ENCODE results near the gene LIN7A.
"Not testable (repeated sequence)": the region's sequence is repeated elsewhere in the genome, so short reads cannot be mapped to it uniquely, and the experiment has no call there.

The LIN7A gene

DNA sequence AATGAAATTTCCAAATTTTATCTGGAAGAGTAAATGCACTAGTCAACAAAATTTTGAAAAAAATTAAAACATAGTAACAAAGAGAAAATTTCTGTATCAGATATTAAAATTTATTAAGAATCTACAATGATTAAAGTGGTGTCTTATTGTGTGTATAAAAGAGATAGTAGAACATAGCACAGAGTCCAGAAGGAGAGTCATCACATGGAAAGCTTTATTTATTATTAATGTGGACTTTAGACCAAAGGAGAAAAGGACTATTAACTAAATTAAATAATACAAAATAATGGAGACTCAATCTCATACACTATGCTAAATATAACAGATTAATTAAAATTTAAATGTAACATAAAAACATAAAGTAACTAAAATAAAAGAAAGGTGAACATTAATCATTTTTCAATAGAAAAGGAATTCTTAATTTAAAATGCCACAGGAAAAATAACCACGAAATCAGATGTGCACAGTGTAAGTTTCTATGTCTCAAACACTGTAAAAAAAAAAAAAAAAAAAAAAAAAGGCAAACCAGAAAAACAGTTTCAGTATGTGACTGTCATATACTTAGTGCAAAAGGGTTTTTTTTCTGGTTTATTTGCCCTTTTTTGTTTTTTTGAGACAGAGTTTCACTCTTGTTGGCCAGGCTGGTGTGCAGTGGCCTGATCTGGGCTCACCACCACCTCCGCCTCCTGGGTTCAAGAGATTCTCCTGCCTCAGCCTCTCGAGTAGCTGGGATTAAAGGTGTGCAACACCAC lies 125.6 kb downstream of the LIN7A start:
- no peak overlapping the region for H3K4me3 ChIP-seq (ENCODE audit: low read depth, low read length)

DNA sequence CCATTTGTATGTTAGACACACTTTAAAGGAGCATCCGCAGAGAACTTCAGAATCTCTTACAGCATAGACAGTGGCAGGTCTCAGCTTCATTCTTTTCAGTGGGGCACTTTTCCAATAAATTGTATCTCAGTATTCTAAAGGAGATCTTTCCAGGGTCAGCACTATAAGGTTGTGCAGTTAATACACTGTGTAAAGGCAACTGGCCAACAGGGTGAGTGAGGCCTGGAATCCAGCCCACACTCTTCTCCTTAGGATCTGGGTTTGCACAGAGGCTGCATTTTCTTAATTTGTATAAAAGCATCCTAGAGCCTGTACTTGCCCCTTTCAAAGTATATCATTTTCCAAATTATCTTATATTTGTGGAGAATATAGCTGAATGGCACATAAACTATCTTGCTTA lies 126.9 kb downstream of the LIN7A start:
- no peak overlapping the region for H3K4me3 ChIP-seq (ENCODE audit: low read depth, low read length)

DNA sequence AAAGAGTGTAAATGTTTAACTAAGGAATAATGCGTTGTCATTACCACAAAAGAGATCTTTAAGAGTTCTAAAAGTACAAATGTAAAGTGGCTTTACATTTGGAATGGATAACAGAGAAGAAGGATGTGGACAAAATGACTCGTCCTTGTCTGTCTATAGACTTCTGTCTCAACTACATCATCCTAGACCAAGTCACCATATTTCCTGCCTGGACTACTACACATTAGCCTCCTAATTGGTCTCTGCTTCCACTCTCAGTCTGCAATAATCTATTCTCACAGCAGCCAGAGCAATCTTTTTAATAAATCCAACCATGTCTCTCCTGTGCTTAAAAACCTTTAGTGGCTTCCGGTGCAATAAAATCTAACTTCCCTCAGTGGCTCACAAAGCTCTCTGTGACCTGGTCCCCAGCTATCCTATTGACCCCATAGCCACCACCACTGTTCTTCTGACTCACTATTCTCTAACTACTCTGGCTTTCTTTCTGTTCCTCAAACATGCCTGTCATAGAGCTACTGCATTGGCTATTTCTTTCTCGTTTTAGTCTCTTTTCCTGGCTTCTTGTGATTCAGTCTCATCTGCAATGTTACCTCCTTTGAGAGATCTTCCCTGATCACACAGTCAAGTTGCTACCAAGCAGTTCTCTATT lies 130.0 kb downstream of the LIN7A start:
- H3K4me3 ChIP-seq (ENCODE audit: low read depth, low read length): no peak overlapping the region

DNA sequence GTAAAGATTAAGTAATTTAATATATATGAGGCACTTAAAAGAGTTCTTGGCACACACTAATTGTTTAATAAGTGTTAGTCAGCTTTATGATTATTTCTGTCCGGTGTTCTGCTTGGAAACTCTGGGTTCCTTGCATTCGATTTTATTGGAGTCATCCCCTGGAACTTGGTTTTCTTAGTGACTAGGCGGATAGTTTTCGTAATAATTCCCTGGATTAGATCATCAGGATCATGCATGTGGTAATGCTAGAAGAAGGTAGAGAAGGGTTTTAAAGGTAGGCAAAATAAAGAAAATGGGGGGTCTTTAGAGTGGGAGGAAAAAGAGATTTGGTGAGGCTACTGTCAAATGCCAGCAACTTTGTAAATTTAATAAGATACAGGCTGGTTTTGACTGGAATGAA lies 132.6 kb downstream of the LIN7A start:
- H3K4me3 ChIP-seq (ENCODE audit: low read depth, low read length): no peak overlapping the region

DNA sequence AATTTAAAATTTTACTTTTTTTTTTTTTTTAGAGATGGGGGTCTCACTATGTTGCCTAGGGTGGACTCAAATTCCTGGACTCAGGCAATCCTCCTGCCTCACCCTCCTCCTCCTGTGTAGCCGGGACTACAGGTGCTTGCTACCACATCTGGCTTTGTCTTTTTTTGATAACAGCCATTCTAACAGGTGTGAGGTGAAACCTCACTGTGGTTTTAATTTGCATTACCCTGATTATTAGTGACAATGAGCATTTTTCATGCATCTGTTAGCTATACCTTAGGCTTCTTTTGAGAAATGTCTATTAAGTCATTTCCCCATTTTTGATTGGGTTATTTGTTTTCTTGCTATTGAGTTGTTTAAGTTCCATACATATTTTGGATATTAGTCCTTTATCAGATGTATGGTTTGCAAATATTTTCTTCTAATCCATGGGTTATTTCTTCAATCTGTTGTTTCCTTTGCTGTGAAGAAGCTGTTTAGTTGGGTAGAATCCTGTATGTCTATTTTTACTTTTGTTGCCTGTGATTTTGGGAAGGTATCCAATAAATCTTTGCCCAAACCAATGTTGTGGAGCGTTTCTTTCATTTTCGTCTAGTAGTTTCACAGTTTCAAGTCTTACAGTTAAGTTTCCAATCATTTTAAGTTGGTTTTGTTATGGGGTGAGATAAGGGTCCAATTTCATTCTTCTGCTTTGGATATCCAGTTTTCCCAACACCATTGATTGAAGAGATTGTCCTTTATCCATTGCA lies 134.9 kb downstream of the LIN7A start:
- H3K4me3 ChIP-seq (ENCODE audit: low read depth, low read length): no peak overlapping the region

DNA sequence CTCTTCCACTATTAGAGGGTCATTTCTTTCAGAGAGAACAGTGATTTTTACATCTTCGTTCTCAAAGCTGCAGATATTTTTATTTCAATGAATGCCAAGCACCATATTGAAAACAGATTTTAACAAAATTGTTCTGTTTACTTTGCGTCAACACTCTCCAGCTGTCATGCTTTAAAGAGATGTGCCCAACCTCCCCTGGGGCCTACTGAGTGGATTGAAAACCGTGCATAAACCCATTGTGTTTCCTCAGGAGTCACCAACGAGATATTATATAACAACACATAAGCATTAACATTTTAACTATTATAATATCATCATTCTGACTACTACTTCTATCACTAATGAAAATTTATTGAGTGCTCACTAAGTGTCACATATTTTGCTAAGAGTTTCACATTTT lies 139.5 kb downstream of the LIN7A start:
- H3K4me3 ChIP-seq (ENCODE audit: low read depth, low read length): no peak overlapping the region

DNA sequence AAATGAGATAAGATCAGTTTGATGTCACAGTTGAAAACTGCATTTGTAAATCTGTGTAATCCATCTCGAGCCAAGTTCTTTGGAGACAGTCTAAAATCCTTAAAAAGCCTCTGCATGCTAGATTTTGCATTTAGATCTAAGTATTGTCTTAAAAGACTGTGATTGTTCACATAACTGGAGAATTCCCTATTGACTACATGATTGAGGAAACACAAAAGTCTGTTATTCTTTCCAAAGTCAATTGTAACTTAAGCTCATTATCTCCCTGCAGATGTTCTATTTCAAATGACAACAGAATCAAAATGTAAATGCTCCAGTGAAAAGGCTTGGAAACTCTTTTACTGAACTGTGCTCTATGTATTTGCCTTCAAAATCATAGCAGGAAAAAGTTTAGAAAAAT lies 143.2 kb downstream of the LIN7A start:
- H3K4me3 ChIP-seq (ENCODE audit: low read depth, low read length): no peak overlapping the region

DNA sequence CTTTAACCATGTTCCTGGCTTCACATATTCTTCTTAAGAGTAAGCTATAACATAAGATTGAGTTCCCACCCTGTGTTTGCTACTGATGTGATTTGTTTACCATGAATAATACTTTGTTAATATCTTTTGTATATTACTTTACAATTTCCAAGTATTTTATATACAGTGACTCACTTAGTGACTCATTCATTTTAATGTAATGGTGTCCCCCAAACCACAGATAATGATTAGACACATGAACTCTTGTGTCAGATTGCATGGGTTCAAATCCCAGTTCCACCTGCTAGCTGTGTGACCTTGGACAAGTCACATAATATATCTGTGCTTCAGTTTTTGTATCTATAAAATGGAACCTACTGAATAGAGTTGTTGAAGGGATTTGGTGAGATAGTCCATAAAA lies 144.9 kb downstream of the LIN7A start:
- H3K4me3 ChIP-seq (ENCODE audit: low read depth, low read length): no peak overlapping the region

DNA sequence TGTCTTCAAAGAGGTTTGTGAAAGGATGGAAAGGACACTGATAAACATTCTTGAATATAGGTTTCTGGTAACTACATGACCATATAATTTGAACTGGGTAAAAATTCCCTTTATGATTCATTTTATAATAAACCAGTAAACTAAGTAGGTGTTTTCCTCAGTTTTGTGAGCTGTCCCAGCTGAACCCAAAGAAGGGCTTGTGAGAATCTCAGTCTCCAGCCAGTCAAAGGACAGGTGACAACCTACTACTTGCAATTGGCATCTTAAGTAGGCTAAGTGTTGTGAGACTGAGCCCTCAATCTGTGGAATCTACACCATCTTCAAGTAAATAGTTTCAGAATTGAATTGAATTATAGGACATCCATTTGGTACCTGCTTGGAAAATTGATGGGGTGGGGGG lies 145.9 kb downstream of the LIN7A start:
- no peak overlapping the region for H3K4me3 ChIP-seq (ENCODE audit: low read depth, low read length)

DNA sequence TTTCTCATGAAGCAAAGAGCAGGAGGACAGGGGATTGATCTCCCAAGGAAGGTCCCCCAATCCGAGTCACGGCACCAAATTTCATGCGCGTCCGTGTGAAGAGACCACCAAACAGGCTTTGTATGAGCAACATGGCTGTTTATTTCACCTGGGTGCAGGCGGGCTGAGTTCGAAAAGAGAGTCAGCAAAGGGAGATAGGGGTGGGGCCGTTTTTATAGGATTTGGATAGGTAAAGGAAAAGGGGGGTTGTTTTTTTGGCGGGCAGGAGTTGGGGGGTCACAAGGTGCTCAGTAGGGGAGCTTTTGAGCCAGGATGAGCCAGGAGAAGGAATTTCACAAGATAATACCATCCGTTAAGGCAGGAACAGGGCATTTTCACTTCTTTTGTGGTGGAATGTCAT lies 149.3 kb downstream of the LIN7A start:
- not testable (repeated sequence) for H3K4me3 ChIP-seq (ENCODE audit: low read depth, low read length)

DNA sequence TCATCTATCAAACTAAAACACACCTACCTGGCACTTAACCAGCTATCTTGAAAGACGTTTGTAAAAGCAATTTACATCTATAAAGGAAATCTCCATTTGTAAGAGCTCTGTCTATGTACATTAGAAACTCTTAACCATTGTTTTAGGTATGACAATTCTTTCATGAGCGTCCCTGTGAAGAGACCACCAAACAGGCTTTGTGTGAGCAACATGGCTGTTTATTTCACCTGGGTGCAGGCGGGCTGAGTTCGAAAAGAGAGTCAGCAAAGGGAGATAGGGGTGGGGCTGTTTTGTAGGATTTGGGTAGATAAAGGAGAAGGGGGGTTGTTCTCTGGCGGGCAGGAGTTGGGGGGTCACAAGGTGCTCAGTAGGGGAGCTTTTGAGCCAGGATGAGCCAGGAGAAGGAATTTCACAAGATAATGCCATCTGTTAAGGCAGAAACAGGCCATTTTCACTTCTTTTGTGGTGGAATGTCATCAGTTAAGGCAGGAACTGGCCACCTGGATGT lies 154.7 kb downstream of the LIN7A start:
- not testable (repeated sequence) for H3K4me3 ChIP-seq (ENCODE audit: low read depth, low read length)

DNA sequence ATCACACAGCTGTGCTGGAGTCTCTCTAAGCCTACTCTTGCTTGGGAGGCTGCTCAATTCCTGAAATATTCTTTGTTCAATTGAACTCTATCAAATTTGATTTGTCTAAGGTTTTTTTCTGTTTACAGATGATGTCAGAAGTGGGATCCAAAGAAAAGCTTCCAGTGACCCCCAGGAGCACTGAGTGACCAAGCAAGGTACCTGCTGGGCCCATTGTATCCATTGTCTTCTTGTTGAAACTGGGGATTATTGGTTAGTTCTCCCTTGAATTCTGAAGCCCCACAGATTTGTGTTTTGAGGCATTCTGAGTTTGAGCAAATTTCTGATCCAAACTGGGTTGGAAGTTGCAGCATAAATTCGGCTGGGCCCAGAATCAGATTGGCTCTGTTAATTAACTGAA lies 156.4 kb downstream of the LIN7A start:
- no peak overlapping the region for H3K4me3 ChIP-seq (ENCODE audit: low read depth, low read length)

DNA sequence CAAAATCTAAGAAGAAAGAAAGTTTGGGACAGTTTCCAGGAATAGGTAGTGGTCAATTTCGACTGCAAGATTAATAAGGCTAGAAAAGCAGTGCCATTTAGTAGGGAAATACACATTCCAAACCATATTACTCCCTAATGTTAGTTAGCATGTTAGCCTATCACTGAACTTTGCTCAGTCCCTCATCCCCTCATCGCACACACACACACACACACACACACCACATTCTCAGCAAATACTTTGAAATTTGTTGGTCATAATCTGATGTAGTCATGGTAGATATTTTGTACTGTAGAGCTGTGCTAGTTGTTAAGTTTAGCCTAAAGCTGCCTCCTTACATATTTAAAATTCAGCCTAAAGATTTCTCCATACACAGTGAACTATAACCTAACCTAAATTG lies 157.0 kb downstream of the LIN7A start:
- no peak overlapping the region for H3K4me3 ChIP-seq (ENCODE audit: low read depth, low read length)

DNA sequence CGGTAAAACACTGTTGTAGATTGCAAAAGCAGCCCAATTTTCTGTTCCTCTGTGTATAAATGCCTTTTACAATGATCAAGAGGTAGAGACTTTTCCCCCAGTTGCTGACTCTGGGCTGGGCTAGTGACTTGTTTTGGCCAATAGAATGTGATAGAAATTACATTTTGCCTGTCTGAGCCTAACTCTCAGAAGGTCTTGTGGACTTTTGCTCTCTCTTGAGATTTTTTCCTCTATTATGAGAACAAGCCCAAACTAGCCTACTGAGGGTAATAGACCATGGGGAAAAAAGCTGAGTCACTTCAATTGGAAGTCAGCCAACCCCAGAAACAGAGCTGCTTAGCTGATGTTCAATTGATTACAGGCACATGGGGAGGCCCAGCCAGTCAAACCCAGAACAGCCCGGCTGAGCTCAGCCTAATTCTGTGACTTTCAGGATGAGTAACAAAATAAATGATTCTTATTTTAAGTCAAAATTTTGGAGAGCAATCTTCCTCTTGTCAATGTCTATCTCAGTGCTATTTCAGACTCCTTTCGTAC lies 159.7 kb downstream of the LIN7A start:
- no peak overlapping the region for H3K4me3 ChIP-seq (ENCODE audit: low read depth, low read length)

DNA sequence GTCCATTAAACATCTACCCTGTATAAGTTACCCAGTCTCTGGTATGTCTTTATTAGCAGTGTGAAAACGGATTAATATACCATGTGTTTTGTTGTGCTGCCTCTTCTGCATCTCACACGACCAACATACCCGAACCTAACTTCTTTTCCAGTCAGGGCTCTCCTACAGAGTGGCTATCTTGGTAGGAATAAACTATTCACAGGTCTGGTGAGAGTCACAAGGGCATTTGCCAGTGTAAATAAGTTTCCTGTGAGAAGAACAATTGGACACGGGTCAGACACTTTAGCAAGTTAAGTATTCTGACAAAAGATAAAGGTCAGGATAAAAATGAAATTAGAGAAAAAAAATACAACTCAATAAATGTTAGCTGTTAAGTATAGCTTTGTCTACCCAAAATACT lies 160.1 kb downstream of the LIN7A start:
- H3K4me3 ChIP-seq (ENCODE audit: low read depth, low read length): no peak overlapping the region

DNA sequence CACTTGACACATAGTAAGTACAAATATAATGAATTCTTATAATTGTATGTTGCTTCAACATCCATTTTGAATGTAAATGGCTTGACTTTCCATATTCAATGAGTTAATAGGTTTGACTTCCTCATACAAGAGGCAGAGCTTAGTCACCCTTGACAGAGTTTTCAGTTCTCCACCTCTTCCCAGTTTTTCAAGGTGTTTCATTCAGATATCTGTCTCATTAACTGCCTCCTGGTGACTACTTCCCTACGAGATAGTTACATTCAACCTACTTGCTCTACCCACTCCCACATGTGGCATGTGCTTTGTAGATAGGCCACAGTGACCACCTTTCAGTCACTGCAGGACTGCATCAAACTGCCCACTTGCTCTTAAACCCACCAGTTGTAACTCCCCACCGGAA lies 161.0 kb downstream of the LIN7A start:
- no peak overlapping the region for H3K4me3 ChIP-seq (ENCODE audit: low read depth, low read length)

DNA sequence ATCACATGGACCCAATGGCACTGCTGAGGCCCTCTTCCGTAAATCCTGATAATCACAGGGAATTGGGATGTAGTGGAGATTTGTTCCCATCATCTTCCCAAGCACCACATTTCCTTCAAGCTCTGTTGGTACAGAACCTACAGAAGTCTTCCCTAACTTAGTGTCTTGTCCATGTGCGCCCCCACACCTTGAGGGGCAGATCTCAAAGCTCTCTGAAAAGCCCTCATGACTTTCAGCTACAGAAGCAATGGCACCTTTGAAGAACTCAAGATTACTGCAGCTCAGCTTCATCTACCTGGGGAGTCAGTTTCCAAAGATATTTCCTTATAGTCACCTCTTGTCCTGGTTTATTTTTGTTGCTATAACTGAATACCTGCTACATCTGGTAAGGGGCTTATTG lies 166.8 kb downstream of the LIN7A start:
- H3K4me3 ChIP-seq (ENCODE audit: low read depth, low read length): no peak overlapping the region

DNA sequence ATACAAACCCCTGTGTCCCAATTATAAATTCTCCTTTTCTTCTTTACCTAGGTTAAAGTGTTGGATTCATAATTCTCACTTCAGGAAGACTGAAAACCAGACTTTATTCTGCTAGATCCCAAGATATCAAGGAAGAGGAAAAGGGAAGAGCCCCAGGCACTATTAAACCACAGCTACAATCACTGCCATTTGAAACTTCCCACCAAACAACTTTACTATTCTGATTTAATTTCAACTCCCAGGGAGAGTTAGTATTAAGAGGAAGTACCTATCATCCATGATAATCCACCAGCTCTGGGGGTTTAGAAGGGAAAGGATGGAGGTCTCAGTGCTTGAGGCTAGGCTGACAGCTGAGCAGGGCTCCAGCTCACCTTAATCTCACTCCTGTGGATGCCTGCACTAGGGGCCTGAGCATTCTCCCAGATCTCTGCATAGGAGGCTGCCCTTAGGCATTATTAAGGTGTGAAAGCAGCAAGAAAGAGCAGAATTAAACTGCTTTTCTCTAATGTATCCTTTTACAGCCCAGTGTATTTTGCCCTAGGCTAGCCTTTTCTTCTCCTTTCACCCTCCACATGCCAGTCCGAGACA lies 168.1 kb downstream of the LIN7A start:
- no peak overlapping the region for H3K4me3 ChIP-seq (ENCODE audit: low read depth, low read length)

DNA sequence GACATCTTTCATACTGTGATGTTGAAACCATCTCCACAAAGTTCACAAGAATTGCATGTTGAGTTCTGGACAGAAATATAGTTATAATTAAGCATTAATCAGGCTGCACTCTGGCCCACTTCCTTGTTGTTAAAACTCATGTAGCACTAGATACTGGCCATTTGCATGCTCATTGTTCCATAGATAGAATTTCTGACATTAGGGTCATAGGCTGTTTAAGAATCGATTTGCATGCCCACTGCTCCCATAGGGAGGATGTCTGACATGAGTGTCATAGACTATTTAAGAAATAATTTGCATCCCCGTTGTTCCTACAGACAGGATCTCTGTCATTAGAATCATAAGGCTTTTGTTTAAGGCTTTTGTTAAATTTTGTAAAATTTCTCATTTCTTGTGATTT lies 170.8 kb downstream of the LIN7A start:
- no peak overlapping the region for H3K4me3 ChIP-seq (ENCODE audit: low read depth, low read length)

DNA sequence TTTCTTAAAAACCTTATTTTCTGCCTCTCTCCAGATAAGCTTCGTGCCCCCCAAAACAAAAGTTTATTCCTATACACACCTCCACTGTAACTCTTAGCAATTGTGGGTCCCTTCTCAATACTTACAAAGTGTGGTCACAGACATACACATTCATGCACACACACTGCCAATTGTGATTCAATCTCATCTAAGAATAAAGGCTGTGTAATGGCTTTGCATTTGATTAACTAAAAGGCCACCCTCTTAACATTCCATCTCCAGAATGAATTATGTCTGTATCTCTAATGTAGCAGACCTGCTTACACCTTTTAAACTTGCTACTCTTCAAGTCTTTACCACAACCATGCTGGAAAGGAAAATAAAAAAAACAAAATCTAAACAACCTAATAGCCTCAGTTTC lies 171.5 kb downstream of the LIN7A start:
- no peak overlapping the region for H3K4me3 ChIP-seq (ENCODE audit: low read depth, low read length)

DNA sequence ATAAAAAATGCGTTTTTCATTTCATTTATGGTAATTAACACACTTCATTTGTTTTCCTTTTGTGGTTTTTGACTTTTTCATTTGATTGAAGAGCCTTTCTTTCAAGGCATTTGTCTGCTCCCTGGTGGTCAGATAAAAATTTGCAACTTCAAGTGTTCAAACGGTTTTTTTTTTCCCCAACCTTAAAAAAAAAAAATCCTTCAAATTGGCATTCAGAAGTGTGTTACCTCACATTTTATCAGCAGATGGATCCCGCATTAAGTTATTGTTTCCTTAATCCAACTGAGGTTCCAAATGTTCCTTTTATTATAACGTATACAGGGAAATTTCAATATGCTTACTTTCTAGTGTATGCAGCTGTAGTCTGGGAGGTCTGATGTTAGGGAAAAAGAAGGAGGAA lies 173.9 kb downstream of the LIN7A start:
- H3K4me3 ChIP-seq (ENCODE audit: low read depth, low read length): no peak overlapping the region

Measured in iPS-11a (cell line).